Measurements from ENCODE around the gene ALDH1A3.

Gene ALDH1A3

GRCh38 chr15:100880897-100881242, 1.2 kb downstream of the ALDH1A3 start:
- TF ChIP-seq, protein P1, sequence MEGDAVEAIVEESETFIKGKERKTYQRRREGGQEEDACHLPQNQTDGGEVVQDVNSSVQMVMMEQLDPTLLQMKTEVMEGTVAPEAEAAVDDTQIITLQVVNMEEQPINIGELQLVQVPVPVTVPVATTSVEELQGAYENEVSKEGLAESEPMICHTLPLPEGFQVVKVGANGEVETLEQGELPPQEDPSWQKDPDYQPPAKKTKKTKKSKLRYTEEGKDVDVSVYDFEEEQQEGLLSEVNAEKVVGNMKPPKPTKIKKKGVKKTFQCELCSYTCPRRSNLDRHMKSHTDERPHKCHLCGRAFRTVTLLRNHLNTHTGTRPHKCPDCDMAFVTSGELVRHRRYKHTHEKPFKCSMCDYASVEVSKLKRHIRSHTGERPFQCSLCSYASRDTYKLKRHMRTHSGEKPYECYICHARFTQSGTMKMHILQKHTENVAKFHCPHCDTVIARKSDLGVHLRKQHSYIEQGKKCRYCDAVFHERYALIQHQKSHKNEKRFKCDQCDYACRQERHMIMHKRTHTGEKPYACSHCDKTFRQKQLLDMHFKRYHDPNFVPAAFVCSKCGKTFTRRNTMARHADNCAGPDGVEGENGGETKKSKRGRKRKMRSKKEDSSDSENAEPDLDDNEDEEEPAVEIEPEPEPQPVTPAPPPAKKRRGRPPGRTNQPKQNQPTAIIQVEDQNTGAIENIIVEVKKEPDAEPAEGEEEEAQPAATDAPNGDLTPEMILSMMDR (IDR thresholded peaks at IDR 0.05; ENCODE audit: extremely low read depth, insufficient read depth, missing control alignments): no peak
- DNase-seq (ENCODE audit: low spot score): no peak
- in situ Hi-C loops (cut with MboI; ENCODE audit: low pct_unique_long_range_greater_than_20kb, low sequenced_read_pairs, unreplicated experiment): no loop called here

GRCh38 chr15:100881573-100882336, 2.1 kb downstream of the ALDH1A3 start:
- TF ChIP-seq, protein P1 (IDR thresholded peaks at IDR 0.05; ENCODE audit: extremely low read depth, insufficient read depth, missing control alignments): no peak
- DNase-seq (ENCODE audit: low spot score): no peak
- in situ Hi-C loops (cut with MboI; ENCODE audit: low pct_unique_long_range_greater_than_20kb, low sequenced_read_pairs, unreplicated experiment): no loop called here

GRCh38 chr15:100885116-100885515, 5.5 kb downstream of the ALDH1A3 start:
- in situ Hi-C loops (cut with MboI; ENCODE audit: low pct_unique_long_range_greater_than_20kb, low sequenced_read_pairs, unreplicated experiment): no loop called here
- TF ChIP-seq, protein P1 (IDR thresholded peaks at IDR 0.05; ENCODE audit: extremely low read depth, insufficient read depth, missing control alignments): no peak
- DNase-seq (ENCODE audit: low spot score): no peak

DNA sequence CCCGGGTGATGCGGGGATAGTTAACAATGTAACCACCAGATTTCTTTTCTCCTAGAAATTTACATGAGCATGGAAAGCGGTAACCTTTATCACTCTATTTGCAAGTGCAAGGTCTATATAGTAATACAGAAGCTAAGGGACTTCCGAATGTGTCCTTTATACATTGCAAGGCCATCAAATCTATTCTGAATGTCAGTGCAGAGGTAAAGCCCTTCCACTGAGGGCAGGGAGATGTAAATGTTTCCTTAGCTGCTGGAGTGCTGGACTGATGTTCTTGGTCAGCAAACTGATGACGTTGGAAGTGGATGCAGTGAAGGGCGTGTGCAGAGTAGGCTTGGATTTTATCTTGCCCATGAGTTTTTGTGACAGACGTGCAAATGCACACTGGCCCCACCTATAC, 6.2 kb downstream of the ALDH1A3 start:
- DNase-seq (ENCODE audit: low spot score): no peak
- TF ChIP-seq, protein P1 (IDR thresholded peaks at IDR 0.05; ENCODE audit: extremely low read depth, insufficient read depth, missing control alignments): no peak
- in situ Hi-C loops (cut with MboI; ENCODE audit: low pct_unique_long_range_greater_than_20kb, low sequenced_read_pairs, unreplicated experiment): no loop called here

DNA sequence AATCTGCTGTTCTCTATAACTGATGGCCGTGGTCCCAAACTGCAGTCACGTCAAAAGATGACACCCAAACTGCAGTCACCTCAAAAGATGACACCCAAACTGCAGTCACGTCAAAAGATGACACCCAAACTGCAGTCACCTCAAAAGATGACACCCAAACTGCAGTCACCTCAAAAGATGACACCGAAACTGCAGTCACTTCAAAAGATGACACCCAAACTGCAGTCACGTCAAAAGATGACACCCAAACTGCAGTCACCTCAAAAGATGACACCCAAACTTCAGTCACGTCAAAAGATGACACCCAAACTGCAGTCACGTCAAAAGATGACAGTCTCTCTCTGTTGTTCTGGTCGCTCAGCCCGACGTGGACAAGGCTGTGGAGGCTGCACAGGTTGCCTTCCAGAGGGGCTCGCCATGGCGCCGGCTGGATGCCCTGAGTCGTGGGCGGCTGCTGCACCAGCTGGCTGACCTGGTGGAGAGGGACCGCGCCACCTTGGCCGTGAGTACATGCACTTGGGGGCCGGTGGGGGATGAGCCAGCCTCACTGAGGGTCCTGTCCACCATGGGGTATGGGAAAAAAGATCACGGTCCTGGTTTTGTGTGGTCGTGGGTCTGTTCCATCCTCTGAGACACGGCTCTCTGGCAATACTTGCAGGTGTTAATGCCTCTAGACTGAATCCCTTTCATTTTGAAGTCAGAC, 7.7 kb downstream of the ALDH1A3 start:
- TF ChIP-seq, protein P1 (IDR thresholded peaks at IDR 0.05; ENCODE audit: extremely low read depth, insufficient read depth, missing control alignments): no peak
- in situ Hi-C loops (cut with MboI; ENCODE audit: low pct_unique_long_range_greater_than_20kb, low sequenced_read_pairs, unreplicated experiment): no loop called here
- no peak for DNase-seq (ENCODE audit: low spot score)

DNA sequence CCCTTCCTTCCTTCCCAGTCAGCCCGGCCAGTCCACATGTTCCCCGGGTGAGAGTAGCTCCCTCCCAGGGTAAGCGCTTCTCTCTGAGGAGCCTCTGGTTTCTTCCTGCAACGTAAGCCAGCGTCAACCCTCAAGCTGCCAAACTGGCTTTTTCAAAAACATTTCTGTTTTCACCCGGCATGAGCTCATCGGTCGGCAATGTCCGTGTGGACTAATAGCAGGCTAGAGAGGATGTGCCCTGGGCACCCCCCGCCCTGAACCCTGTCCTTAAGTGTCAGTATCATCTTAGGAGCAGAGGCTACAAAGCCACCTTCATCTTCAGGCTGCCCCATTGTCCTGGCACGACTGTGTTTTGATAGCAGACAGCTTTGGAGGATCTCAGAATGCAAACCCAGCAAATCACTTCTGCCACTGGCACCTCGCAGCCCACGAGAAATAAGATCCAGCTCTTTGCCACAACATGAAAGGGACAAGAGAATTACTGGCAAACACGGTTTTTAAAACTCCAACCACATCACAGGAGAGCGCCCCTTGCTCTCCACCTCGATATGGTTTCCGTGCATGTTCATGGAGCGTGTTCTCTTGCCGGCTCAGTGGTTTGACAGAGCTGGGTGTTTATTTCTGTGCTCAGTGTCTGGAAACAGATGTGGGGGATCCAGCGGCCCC, 9.9 kb downstream of the ALDH1A3 start:
- in situ Hi-C loops (cut with MboI; ENCODE audit: low pct_unique_long_range_greater_than_20kb, low sequenced_read_pairs, unreplicated experiment): no loop called here
- no peak for DNase-seq (ENCODE audit: low spot score)
- TF ChIP-seq, protein P1 (IDR thresholded peaks at IDR 0.05; ENCODE audit: extremely low read depth, insufficient read depth, missing control alignments): no peak
